ENCODE measurements around the gene EEF2.
"Not testable (repeated sequence)": the region's sequence is repeated elsewhere in the genome, so short reads cannot be mapped to it uniquely, and the experiment has no call there.

EEF2 gene

DNA sequence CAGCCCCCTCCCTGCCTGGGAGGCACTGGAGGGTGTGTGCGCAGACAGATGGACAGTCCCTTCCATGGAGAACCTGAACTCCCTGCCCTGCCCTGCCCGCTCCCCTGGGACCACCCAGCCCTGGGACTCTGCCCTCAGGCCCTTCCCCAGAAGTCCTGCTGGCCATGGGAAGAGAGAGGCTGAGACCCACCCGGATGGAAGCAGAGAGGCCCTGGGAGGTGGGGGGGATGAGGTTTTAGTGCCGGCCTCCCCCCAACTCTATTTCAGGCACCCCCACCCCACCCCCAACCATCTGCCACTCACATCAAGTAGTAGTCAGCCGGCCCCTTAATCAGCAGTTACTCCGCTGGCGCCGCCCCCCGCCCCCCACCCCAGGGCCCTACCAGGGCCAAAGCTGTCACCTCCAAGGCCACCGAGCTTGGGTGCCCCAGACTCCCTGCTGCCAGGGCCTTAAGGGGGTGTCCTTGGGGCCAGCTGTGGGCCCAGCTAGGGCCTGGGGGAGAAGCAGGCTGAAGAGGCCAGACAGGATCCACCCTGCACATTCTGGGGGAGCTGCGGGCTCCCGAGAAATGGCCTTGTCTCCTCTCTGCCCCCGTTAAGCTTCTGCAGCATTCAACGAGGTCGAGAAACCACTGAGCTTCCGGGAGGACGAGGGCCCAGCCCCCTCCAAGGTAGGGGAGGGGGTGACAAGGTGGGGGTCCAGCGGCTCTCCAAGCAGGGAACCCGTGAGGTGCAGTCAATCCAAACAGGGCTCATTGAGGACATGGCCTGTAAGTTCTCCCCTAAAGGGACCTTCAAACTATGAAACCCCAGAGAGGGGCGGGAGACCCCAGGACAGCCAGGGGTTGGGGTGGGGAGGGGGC lies 35.0 kb downstream of the EEF2 start:
- Mint-ChIP-seq H3K4me3 (no peak overlapping the region), H3K27ac (no peak overlapping the region), H3K36me3 (ENCODE audit: low read depth) (no peaks in the 10 kb centered on the region), H3K4me1 (peaks cover 6% of the 10 kb centered on the region), H3K9me3 (no peaks in the 10 kb centered on the region), H3K27me3 (ENCODE audit: low read depth) (no peaks in the 10 kb centered on the region)
- TF ChIP-seq, protein P1, sequence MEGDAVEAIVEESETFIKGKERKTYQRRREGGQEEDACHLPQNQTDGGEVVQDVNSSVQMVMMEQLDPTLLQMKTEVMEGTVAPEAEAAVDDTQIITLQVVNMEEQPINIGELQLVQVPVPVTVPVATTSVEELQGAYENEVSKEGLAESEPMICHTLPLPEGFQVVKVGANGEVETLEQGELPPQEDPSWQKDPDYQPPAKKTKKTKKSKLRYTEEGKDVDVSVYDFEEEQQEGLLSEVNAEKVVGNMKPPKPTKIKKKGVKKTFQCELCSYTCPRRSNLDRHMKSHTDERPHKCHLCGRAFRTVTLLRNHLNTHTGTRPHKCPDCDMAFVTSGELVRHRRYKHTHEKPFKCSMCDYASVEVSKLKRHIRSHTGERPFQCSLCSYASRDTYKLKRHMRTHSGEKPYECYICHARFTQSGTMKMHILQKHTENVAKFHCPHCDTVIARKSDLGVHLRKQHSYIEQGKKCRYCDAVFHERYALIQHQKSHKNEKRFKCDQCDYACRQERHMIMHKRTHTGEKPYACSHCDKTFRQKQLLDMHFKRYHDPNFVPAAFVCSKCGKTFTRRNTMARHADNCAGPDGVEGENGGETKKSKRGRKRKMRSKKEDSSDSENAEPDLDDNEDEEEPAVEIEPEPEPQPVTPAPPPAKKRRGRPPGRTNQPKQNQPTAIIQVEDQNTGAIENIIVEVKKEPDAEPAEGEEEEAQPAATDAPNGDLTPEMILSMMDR (IDR thresholded peaks at IDR 0.05; ENCODE audit: unreplicated experiment in 3 of 3): no peak

DNA sequence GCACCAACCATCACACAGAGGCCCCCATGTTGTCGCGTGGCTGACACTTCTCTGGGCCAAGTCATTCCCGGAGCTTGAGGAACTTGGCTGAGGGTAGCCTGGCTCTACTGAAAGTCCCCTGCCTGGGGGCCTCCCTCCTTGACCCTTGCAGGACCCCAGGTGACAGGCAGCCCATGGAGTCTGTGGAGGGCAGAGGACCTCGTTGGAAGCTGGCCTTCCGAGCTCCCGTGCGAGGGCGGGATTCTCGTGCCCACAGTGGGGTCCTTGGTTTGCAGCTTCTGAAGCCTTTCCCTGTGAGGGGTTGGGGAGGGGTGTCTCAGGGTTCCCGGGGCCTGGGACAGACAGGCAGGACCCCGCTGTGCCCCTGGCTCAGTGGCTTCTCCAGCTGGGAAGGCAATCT lies 36.0 kb downstream of the EEF2 start:
- Mint-ChIP-seq H3K9me3 (no peaks in the 10 kb centered on the region), H3K27ac (no peak overlapping the region), H3K36me3 (ENCODE audit: low read depth) (no peaks in the 10 kb centered on the region), H3K4me1 (peaks cover 6% of the 10 kb centered on the region), H3K27me3 (ENCODE audit: low read depth) (no peaks in the 10 kb centered on the region), H3K4me3 (no peak overlapping the region)
- TF ChIP-seq, protein P1 (IDR thresholded peaks at IDR 0.05; ENCODE audit: unreplicated experiment in 3 of 3): no peak

DNA sequence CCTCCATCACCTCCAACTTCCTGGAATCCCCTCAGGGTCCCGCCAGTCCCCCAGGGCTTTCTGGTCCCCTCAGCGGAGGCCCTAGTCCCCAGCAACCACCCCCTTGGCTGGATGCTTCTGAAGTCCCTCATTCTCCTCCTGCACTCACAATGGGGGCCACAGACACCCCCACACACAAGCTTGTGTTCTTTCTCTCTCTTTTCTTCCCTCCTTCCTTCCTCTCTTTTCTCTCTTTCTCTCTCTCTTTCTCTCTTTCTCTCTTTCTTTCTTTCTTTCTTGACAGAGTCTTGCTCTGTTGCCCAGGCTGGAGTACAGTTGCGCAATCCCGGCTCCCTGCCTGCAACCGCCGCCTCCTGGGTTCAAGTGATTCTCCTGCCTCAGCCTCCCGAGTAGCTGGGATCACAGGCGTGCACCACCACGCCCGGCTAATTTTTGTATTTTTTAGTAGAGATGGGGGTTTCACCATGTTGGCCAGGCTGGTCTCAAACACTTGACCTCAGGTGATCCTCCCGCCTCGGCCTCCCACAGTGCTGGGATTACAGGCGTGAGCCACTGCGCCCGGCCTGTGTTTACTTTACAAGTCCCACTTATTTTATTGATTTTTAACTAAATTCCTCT lies 37.8 kb downstream of the EEF2 start:
- H3K27ac Mint-ChIP-seq; H3K4me3 Mint-ChIP-seq; H3K36me3 Mint-ChIP-seq (ENCODE audit: low read depth); H3K27me3 Mint-ChIP-seq (ENCODE audit: low read depth); H3K9me3 Mint-ChIP-seq; H3K4me1 Mint-ChIP-seq: not testable (repeated sequence)

DNA sequence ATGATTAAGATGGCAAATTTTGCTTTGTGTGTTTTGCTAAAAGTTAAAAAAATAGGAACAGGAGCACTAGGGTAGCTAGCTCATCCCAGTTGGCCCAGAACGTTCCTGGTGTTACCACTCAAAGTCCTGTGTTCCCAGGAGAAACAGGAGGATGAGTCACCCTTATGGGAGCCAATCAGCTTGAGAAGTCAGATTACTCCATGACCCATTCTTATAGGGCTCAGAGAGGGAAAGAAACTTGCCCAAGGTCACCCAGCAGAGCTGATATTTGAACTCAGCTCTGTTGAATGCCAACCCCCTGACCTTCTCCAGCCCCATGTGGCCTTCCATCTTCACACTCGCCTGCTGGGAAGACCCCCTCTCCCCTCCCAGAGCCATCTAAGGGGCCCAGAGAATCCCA lies 39.4 kb downstream of the EEF2 start:
- Mint-ChIP-seq H3K36me3 (ENCODE audit: low read depth) (no peaks in the 10 kb centered on the region), H3K4me3 (no peak overlapping the region), H3K27me3 (ENCODE audit: low read depth) (no peaks in the 10 kb centered on the region), H3K9me3 (no peaks in the 10 kb centered on the region), H3K4me1 (no peaks in the 10 kb centered on the region), H3K27ac (no peak overlapping the region)
- TF ChIP-seq, protein P1 (IDR thresholded peaks at IDR 0.05; ENCODE audit: unreplicated experiment in 3 of 3): no peak

DNA sequence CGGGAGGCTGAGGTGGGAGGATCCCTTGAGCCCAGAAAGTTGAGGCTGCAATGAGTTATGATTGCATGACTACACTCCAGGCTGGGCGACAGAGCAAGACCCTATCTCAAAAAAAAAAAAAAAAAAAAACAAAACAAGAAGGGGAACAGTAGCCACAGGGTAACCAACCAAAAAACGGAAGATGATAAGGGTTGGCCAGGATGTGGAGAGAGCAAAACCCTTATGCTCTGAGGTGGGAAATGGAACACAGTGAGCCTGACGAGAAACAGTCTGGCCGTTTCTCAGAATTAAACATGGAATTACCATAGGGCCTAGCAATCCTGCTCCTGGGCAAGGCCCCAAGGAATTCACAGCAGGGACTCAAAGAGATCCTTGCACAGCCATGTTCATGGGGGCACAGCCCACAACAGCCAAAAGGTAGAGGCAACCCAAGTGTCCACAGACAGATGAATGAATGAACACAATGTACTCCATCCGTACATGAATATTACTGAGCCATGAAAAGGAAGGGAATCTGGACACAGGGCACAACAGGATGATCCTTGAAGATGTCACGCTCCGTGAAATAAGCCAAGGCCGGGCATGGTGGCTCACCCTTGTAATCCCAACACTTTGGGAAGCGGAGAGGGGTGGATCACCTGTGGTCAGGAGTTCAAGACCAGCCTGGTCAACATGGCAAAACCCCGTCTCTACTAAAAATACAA lies 41.1 kb downstream of the EEF2 start:
- Mint-ChIP-seq H3K36me3 (ENCODE audit: low read depth) (no peaks in the 10 kb centered on the region), H3K4me3 (no peak overlapping the region), H3K9me3 (no peaks in the 10 kb centered on the region), H3K27me3 (ENCODE audit: low read depth) (no peaks in the 10 kb centered on the region), H3K27ac (no peak overlapping the region), H3K4me1 (no peaks in the 10 kb centered on the region)
- TF ChIP-seq, protein P1 (IDR thresholded peaks at IDR 0.05; ENCODE audit: unreplicated experiment in 3 of 3): no peak

DNA sequence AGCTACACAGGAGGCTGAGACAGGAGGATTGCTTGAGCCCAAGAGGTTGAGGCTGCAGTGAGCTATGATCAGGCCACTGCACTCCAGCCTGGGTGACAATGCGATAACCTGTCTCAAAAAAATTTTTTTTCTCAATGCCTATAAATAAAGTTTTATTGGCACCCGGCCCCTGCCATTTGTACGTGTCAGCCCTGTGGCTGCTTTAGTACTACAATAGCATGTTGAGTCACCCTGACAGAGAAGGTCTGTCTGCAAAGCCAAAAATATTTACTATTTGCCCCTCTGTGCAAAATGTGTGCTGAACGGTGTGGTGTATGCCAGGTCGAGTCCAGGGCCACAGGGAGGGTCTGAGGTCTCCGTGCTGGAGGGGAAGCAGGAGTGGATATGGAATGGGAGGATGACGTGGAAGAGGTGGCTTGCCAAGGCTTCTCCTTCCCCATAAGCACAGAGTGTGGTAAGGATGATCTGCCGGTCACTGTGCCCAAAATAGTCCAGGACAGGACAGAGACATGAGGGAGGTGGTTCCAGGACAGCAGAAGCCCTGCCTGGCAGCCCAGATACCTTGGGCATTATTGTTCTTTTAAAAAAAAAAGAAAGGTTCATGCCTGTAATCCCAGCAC lies 42.4 kb downstream of the EEF2 start:
- TF ChIP-seq, protein P1 (IDR thresholded peaks at IDR 0.05; ENCODE audit: unreplicated experiment in 3 of 3): no peak
- Mint-ChIP-seq H3K4me3 (no peak overlapping the region), H3K9me3 (no peaks in the 10 kb centered on the region), H3K4me1 (no peaks in the 10 kb centered on the region), H3K27ac (no peak overlapping the region), H3K27me3 (ENCODE audit: low read depth) (no peaks in the 10 kb centered on the region), H3K36me3 (ENCODE audit: low read depth) (no peaks in the 10 kb centered on the region)

DNA sequence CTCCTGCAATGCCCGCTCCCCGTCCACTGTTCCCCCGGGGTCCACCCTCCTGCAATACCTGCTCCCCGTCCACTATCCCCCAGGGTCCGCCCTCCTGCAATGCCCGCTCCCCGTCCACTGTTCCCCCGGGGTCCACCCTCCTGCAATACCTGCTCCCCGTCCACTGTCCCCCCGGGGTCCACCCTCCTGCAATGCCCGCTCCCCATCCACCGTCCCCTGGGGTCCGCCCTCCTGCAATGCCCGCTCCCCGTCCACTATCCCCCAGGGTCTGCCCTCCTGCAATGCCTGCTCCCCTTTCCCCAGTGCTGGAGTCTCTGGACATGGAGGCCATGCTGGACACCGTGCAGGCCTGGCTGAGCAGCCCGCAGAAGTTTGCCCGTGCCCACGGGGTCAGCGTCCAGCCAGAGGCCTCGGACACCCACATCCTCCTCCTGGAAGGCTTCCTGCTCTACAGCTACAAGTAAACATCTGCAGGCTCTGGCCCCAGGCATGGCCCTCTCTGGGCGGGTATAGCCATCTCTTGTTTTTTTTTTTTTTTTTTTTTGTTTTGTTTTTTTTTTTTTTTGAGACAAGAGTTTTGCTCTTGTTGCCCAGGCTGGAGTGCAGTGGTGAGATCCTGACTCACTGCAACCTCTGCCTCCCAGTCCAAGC lies 46.8 kb downstream of the EEF2 start:
- not testable (repeated sequence) for H3K4me3 Mint-ChIP-seq; H3K27ac Mint-ChIP-seq; H3K4me1 Mint-ChIP-seq; H3K36me3 Mint-ChIP-seq (ENCODE audit: low read depth); H3K9me3 Mint-ChIP-seq
- peaks cover 21% of the 10 kb centered on the region for H3K27me3 Mint-ChIP-seq (ENCODE audit: low read depth)
